Measurements from ENCODE around the gene PRKACG.

Gene PRKACG

GRCh38 chr9:68979538-68980314 lies 34.2 kb downstream of the PRKACG start:
- Mint-ChIP-seq H3K4me3 (no peak overlapping the region), H3K27ac (peak overlapping the region in 2 of 3 experiments; percentile 67 to 72), H3K27me3 (ENCODE audit: low read depth) (peaks cover 3% of the 10 kb centered on the region), H3K4me1 (peaks cover 33% of the 10 kb centered on the region), H3K9me3 (peaks cover 5% of the 10 kb centered on the region), H3K36me3 (ENCODE audit: low read depth) (no peaks in the 10 kb centered on the region)
- no peak for TF ChIP-seq CTCF (IDR thresholded peaks at IDR 0.05; ENCODE audit: unreplicated experiment in 3 of 3)

GRCh38 chr9:68978501-68978900 lies 35.4 kb downstream of the PRKACG start:
- no peak for TF ChIP-seq CTCF (IDR thresholded peaks at IDR 0.05; ENCODE audit: unreplicated experiment in 3 of 3)
- H3K27ac Mint-ChIP-seq: peak overlapping the region in 1 of 3 experiments; percentile 25
- peaks cover 3% of the 10 kb centered on the region for H3K27me3 Mint-ChIP-seq (ENCODE audit: low read depth)
- no peaks in the 10 kb centered on the region for H3K36me3 Mint-ChIP-seq (ENCODE audit: low read depth)
- H3K4me3 Mint-ChIP-seq: no peak overlapping the region
- H3K9me3 Mint-ChIP-seq: peaks cover 5% of the 10 kb centered on the region
- H3K4me1 Mint-ChIP-seq: peaks cover 32% of the 10 kb centered on the region

GRCh38 chr9:68978066-68978465 lies 35.8 kb downstream of the PRKACG start:
- Mint-ChIP-seq H3K27me3 (ENCODE audit: low read depth) (peaks cover 3% of the 10 kb centered on the region), H3K36me3 (ENCODE audit: low read depth) (no peaks in the 10 kb centered on the region), H3K9me3 (peaks cover 5% of the 10 kb centered on the region), H3K4me1 (peaks cover 28% of the 10 kb centered on the region), H3K27ac (no peak overlapping the region), H3K4me3 (no peak overlapping the region)
- no peak for TF ChIP-seq CTCF (IDR thresholded peaks at IDR 0.05; ENCODE audit: unreplicated experiment in 3 of 3)

- Mint-ChIP-seq H3K4me1 (peaks cover 9% of the 10 kb centered on the region), H3K27ac (no peak overlapping the region), H3K9me3 (peaks cover 5% of the 10 kb centered on the region), H3K4me3 (no peak overlapping the region), H3K27me3 (ENCODE audit: low read depth) (peaks cover 3% of the 10 kb centered on the region), H3K36me3 (ENCODE audit: low read depth) (no peaks in the 10 kb centered on the region)
- no peak for TF ChIP-seq CTCF (IDR thresholded peaks at IDR 0.05; ENCODE audit: unreplicated experiment in 3 of 3)
These were observed 38.4 kb downstream of the PRKACG start for GRCh38 chr9:68975365-68976043.

GRCh38 chr9:68974901-68975300 lies 39.0 kb downstream of the PRKACG start:
- Mint-ChIP-seq H3K27ac (no peak overlapping the region), H3K36me3 (ENCODE audit: low read depth) (no peaks in the 10 kb centered on the region), H3K4me1 (peaks cover 6% of the 10 kb centered on the region), H3K4me3 (no peak overlapping the region), H3K9me3 (peaks cover 5% of the 10 kb centered on the region), H3K27me3 (ENCODE audit: low read depth) (peaks cover 3% of the 10 kb centered on the region)
- no peak for TF ChIP-seq CTCF (IDR thresholded peaks at IDR 0.05; ENCODE audit: unreplicated experiment in 3 of 3)

All from nephron (organoid).